SK-N-SH (cell line): ENCODE measurements around the gene WNT9B.

Experiments used
- CTCF ChIP-seq: fragments of 200-600 bp; sonication (generic); IDR thresholded peaks from 2 replicates; pipeline ENCODE4 v1.6.1; 2017; ENCODE audit warnings: antibody characterized with exemption, mild to moderate bottlenecking, moderate library complexity
- ELF1 ChIP-seq: IDR thresholded peaks from 2 replicates; pipeline ENCODE4 v1.4.0; 2012
- EP300 ChIP-seq, 2 experiments: IDR thresholded peaks; 2 replicates each; pipeline versions ENCODE4 v1.4.0 to v1.6.1; 2012; ENCODE audit warnings: borderline replicate concordance in 1 of 2, low read depth in 1 of 2, low read length in 1 of 2
- JUND ChIP-seq: IDR thresholded peaks from 2 replicates; pipeline ENCODE4 v1.4.0; 2012
- POLR2AphosphoS5 ChIP-seq: IDR thresholded peaks from 2 replicates; pipeline ENCODE4 v1.6.1; 2012; ENCODE audit warnings: low read depth, low read length
- TAF1 ChIP-seq: IDR thresholded peaks from 2 replicates; pipeline ENCODE4 v1.6.1; 2012; ENCODE audit warnings: low read depth, mild to moderate bottlenecking, low read length, moderate library complexity, borderline replicate concordance
- TCF12 ChIP-seq: IDR thresholded peaks from 2 replicates; pipeline ENCODE4 v1.4.0; 2012
- TEAD4 ChIP-seq: IDR thresholded peaks from 2 replicates; pipeline ENCODE4 v1.4.0; 2012; ENCODE audit warnings: mild to moderate bottlenecking, borderline replicate concordance; ENCODE audit not compliant: insufficient read depth
- YY1 ChIP-seq: IDR thresholded peaks from 2 replicates; pipeline ENCODE4 v1.4.0; 2012; ENCODE audit warnings: low read depth, mild to moderate bottlenecking
- TF ChIP-seq, protein P1 (sequence below): IDR thresholded peaks from 2 replicates; pipeline ENCODE4 v1.6.1; 2012; ENCODE audit warnings: mild to moderate bottlenecking, low read depth, low read length, moderate library complexity

DNA sequence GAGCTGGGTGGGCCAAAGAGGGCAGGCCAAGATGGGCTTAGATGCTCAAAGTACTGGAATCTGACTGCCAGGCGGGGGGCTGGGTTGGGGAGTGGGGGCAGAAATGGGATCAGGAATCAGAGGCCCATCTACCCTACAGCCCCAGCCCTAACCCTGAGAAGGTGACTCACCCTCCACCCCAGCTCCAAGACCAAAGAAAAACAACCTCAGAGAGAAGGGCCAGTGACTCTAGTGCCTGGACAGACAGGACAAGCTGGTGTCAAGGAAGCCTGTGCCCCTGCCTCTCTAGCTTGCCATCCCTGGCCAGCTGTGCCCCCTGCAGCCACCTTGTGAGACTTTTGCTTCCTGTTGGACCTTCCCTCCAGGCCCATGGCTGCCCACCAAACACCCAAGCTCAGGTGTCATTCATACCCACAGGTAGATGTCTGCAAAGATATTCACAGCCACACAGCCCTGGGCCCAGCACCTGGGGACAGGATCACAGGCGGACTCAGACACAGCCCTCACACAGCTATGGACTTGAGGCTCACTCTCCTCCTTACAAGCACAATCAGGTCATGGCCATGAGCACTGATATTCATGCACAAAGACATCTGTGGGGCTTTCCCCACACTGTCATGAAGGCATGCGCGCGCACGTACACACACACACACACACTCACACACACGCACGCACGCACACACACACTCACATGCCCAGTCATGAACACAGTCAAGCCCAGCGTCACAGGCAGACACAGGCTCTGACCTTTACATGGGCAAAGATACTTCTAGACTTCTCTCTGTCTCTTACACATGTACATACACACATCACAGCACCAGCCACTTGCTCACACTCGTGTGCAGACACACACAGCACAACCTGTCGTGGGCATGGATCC, 35.7 kb upstream of the WNT9B start:
- TF ChIP-seq TEAD4 (no peak), CTCF (no peak), TAF1 (no peak), POLR2AphosphoS5 (no peak), EP300 (IDR thresholded peaks at IDR 0.05; ENCODE audit: borderline replicate concordance in 1 of 2, low read depth in 1 of 2, low read length in 1 of 2) (no peak), YY1 (no peak), JUND (no peak), ELF1 (no peak), TCF12 (no peak)
- TF ChIP-seq, protein P1, sequence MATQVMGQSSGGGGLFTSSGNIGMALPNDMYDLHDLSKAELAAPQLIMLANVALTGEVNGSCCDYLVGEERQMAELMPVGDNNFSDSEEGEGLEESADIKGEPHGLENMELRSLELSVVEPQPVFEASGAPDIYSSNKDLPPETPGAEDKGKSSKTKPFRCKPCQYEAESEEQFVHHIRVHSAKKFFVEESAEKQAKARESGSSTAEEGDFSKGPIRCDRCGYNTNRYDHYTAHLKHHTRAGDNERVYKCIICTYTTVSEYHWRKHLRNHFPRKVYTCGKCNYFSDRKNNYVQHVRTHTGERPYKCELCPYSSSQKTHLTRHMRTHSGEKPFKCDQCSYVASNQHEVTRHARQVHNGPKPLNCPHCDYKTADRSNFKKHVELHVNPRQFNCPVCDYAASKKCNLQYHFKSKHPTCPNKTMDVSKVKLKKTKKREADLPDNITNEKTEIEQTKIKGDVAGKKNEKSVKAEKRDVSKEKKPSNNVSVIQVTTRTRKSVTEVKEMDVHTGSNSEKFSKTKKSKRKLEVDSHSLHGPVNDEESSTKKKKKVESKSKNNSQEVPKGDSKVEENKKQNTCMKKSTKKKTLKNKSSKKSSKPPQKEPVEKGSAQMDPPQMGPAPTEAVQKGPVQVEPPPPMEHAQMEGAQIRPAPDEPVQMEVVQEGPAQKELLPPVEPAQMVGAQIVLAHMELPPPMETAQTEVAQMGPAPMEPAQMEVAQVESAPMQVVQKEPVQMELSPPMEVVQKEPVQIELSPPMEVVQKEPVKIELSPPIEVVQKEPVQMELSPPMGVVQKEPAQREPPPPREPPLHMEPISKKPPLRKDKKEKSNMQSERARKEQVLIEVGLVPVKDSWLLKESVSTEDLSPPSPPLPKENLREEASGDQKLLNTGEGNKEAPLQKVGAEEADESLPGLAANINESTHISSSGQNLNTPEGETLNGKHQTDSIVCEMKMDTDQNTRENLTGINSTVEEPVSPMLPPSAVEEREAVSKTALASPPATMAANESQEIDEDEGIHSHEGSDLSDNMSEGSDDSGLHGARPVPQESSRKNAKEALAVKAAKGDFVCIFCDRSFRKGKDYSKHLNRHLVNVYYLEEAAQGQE, result no peak
